GM12874 (cell line): Measurements from ENCODE around the gene PRPH.
A peak's percentile ranks its signal among the peaks of the same experiment; 100 is the strongest.

Experiments used
- TF ChIP-seq, protein P1 (sequence below): IDR thresholded peaks from 2 replicates; pipeline ENCODE4 v1.5.1; 2011; ENCODE audit warnings: low read depth, mild to moderate bottlenecking, control low read depth, low read length, moderate library complexity; ENCODE audit not compliant: insufficient read depth

PRPH gene

DNA sequence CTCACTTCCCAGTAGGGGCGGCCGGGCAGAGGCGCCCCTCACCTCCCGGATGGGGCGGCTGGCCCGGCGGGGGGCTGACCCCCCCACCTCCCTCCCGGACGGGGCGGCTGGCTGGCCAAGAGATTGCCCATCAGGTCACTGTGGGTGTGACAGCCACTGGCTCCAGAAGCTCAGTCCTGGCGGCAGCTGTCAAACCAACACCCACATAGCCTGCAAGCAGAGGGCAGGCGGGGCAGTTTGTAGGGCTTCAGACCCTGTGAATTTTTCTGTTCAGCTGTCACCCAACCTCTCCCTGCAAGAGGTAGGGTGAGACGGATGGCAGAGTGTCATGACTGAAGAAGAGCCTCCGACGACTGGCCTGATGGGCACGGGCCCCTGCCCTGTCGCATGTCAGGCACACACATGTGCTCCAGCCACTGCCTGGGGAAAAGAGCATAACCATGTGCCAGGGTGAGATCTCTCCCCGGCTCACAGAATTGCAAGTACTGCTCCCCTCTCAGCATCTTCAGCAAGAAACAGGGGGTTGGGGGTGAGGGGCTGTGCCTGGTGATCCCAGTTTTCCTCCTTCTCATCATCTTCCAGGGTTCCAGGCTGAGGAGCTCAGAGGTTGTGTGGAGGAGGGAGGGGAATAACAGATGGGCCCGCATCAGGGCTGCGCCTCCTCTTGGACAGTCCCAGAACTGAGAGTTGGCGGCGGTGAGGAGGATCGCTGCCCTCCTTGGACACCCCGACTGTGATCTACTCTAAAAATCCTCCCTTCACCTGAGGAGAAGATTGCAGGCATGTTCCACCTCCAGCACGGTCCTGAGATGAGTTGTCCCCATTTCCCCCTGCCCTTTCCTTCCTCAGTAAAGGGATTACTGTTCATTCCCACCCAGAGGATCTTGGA is 11.2 kb upstream of the PRPH start:
- TF ChIP-seq, protein P1, sequence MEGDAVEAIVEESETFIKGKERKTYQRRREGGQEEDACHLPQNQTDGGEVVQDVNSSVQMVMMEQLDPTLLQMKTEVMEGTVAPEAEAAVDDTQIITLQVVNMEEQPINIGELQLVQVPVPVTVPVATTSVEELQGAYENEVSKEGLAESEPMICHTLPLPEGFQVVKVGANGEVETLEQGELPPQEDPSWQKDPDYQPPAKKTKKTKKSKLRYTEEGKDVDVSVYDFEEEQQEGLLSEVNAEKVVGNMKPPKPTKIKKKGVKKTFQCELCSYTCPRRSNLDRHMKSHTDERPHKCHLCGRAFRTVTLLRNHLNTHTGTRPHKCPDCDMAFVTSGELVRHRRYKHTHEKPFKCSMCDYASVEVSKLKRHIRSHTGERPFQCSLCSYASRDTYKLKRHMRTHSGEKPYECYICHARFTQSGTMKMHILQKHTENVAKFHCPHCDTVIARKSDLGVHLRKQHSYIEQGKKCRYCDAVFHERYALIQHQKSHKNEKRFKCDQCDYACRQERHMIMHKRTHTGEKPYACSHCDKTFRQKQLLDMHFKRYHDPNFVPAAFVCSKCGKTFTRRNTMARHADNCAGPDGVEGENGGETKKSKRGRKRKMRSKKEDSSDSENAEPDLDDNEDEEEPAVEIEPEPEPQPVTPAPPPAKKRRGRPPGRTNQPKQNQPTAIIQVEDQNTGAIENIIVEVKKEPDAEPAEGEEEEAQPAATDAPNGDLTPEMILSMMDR = no peak

DNA sequence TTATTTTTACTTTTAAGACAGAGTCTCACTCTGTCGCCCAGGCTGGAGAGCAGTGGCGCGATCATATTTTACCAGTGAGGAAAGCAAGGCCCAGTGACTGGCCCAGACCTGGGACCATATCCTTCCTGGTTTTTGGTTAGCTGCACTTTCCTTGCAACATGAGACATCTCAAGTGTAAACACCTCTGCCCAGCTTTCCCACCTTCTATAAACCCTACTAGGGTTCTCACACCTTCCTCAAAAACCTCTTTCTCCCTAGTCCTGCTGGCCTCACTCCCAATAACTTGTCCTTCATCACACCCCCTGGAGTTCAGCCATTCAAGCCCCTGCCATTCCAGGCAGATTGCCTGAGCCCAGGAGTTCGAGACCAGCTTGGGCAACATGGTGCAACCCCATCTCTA is 10.3 kb upstream of the PRPH start:
- TF ChIP-seq, protein P1 = no peak

DNA sequence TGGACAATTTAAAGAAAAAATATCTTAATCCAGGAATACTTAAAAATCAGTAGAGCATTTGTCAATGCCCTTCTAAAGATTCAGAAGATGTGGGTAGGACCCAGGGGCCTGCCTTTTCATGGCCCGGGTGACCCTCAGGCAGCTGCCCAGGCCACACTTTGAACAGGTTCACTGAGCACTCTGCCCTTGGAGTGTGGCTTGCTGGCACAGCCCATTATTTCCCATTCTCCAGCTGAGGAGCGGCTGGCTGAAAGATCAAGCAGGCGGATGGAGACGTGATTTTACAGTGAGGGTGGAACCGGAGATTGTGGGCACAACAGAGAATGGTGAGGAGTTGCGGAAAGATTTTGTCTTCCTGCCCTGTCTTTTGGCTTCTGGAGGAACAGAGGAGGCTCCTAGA is 7.1 kb upstream of the PRPH start:
- TF ChIP-seq, protein P1 = no peak

DNA sequence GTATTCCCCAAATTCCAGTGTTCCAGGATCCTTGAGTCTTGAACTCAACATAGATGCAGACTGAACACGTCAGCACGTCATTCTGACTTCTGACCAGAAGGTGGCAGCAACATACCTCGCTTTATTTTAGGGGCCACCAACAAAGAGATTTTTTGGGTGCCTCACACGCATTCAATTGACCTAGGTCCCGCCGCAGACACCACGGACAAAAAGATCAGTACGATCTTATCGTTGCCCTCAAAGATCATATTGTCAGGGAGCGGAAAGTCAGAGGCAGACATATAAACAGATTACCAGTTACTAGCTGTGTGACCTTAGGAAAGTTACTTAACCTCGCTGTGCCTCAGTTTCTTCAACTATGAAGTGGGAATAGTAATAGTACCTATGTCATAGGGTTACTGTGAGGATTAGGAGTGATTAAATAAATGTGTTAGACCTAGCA is 6.5 kb upstream of the PRPH start:
- TF ChIP-seq, protein P1 = peak; percentile 80

DNA sequence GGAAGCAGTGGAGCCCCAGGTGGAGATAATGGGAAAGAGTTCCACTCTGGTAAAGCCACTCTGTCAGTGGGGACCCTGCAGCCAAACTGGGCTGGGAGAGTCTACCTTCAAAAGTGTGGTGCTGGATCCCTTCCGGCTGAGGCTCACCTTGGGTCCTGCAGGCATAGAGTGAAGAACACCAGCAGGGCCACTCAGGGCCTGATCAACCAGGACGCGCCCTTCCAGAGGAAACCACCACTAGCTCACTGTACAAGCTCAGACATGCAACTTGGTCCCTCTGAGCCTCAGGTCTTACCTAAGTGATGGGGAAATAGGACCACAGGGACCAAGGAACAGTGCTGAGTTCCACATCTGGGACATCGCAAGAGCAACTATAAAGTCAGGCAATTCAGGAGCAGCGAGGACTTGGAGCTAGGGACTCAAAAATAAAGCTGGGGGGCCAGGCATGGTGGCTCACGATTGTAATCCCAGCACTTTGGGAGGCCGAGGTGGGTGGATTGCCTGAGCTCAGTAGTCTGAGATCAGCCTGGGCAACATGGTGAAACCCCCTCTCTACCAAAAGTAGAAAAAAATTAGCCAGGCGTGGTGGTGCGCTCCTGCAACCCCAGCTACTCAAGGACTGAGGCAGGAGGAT is 5.9 kb upstream of the PRPH start:
- TF ChIP-seq, protein P1 = no peak

DNA sequence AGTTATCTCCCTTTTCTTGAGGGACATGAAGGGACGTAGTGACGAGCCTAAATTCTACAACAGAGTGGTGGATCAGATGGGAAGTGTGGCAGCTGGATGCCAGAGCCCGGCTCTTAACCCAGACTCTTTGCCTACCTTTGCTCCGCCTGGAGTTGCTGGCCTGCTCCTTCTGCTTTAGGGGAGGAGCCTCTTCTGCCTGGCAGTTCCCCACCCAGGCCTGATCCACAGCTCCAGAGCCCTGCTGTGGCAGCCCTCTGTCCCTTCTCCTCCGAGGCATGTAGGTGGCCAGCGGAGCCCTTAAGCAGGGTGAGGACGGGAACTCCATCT is 2.3 kb upstream of the PRPH start:
- TF ChIP-seq, protein P1 = no peak

DNA sequence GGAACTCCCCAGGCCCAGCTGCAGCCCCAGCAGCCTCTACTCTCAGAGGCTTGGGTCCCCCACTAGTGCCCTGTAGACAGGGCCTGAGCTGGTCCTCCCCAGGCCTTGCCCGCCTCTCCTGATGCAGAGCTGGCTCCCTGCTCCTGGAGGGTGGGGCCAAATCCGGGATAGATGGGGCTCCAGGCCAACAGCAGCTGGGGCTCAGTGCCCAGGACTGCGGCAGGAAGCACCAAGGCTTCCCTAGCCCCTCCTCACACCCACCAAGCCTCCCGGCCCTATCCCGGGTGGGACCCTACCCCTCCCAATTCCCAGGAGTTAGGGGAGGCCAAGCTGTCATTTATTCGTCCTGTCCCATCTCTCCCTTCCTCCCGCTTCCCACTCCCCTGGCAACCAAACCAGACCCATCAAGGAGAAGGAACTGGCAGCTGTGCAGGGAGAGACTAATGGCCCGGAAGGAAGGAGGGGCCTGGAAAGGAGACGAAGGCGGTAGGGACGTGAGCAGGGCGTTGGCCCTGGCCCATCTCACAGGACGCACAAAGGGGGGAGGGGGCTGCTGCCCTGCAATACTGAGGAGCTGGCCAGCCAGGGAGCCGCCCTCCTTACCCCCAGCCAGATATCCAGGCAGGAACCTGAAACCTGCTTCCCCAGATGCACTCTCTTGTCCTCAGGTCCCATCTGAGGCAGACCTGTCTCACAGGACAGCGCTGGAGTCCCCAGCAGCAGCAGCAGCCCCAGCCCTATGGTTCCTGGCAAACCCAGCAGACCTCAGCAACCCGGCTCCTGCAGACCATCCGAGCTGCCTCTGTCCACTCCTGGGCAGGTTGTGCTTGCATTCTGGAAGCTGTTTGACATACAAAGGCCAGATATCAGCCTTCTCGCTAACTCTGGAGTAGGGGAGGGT is 1.6 kb upstream of the PRPH start:
- TF ChIP-seq, protein P1 = no peak
